WI38 (cell line): ENCODE data around the gene RPL14.

ENCODE experiments used
- H3K4me3 ChIP-seq: 2 replicates; pipeline ENCODE4 v1.5.1; 2011; ENCODE audit warnings: low read depth, mild to moderate bottlenecking, control low read depth, low read length
- CTCF ChIP-seq: IDR thresholded peaks from 2 replicates; pipeline ENCODE4 v1.5.1; 2012; ENCODE audit warnings: low read depth, mild to moderate bottlenecking, control low read depth, low read length

Gene RPL14

DNA sequence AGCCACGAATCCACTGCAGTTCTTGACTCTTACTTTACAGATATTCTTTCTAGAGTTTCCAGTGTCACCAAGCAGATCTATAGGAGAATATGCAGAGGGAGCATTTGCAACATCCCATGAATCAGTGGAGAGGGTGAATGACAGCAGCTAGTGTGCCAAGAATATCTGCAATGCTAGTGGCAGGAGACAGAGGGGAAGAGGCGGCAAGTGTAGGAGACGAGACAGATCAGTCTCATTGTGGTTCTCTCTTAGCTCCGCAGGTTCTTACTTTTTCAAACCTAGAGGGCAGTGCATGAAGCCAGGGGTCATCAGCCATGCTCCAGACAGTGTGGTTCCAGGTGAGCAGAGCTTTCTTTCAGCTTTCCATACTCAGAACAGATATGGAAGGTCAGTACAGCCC lies 20.5 kb downstream of the RPL14 start:
- peak overlapping the region; percentile 69 for H3K4me3 ChIP-seq
- no peak for TF ChIP-seq CTCF

- H3K4me3 ChIP-seq = no peak overlapping the region
- no peak for TF ChIP-seq CTCF
Measured at GRCh38 chr3:40487172-40487571, 30.0 kb downstream of the RPL14 start.

GRCh38 chr3:40490916-40491315 lies 33.8 kb downstream of the RPL14 start:
- TF ChIP-seq CTCF = no peak
- H3K4me3 ChIP-seq = no peak overlapping the region

DNA sequence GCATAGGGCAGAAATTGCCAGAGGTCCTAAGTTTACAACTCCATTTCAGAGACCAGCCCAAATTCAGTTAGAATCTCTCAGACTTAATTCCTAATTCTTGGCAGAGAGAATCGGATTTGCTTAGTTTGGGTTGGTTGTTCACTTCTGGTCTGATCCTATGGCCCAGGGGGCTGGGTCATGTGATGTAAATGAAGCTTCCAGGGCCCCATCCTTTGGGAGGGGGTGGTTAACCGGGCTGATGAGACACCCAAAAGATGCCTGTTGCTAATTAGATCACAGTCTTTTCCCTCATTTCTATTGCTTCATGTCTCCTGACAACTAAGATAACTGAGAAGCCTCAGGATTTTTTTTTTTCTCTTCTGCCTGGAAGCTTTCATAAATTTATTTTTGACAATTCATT lies 37.6 kb downstream of the RPL14 start:
- no peak for TF ChIP-seq CTCF
- no peak overlapping the region for H3K4me3 ChIP-seq

- TF ChIP-seq CTCF = no peak
- no peak overlapping the region for H3K4me3 ChIP-seq
Measured at GRCh38 chr3:40497288-40497687, 40.1 kb downstream of the RPL14 start.

GRCh38 chr3:40499952-40500351 lies 42.8 kb downstream of the RPL14 start:
- H3K4me3 ChIP-seq = no peak overlapping the region
- TF ChIP-seq CTCF = no peak

DNA sequence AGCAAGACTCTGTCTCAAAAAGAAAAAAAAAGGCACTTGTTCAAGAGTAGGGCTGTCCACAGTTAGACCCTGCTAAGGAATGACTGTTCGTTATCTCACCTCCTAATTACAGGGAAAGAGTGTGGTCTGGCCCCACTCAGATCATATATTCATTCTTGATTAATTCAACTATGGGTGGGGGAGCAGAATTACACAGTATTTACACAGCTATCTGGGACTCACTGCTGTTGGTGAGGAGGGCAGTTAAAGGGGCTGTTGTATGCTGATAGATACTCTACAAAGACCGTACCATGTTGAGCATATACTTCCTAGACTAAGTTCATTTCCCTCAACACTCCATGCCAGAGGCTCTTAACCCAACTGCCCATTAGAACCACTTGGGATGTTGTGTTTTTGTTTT lies 44.9 kb downstream of the RPL14 start:
- H3K4me3 ChIP-seq = no peak overlapping the region
- TF ChIP-seq CTCF = no peak
